NCI-H774 (cell line): Measurements from ENCODE around the gene MRPL1.

Experiments
- DNase-seq: peaks from one replicate; lab custom pipeline; 2025; lab: John Stamatoyannopoulos, UW

The MRPL1 gene

DNA sequence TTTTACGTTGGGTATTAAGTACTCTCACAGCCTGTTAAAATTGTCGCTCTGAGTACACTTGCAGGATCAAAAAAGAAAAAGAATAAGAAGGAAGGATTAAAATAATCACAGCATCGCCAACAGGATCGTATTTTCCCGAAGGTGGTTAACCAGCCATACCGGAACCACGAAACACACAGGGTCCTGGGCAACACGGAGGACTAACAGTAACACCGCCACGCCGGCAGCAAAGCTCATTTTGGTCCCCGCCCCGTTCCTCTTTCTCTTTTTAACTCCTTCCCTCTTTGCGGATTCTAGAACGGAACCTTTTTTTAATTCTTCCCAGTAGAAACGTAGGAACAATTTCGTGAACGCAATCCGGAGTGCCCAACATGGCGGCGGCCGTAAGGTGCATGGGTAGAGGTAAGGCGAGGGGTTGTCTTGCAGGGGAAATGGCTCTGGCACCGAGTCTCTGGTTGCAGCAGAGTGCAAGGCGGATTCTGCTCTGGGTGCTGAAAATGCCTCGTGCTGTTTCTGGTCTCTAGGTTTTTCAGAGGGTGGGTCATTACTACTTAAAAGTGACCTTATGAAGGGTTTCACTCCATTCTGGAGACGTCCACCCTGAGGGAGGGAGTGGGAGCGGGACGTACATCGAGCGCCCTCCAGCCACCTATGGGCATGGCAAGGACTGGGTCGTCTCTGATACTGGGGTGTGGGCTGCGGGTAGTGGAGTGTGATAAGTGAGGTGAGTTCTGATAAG lies at the start of gene MRPL1:
Gene MRPL1, plus strand, starts transcription at position 353 of the 739 bp plus-strand sequence. Its CDS starts 19 bp downstream, at position 372.
- DNase-seq, result peak; percentile 93

DNA sequence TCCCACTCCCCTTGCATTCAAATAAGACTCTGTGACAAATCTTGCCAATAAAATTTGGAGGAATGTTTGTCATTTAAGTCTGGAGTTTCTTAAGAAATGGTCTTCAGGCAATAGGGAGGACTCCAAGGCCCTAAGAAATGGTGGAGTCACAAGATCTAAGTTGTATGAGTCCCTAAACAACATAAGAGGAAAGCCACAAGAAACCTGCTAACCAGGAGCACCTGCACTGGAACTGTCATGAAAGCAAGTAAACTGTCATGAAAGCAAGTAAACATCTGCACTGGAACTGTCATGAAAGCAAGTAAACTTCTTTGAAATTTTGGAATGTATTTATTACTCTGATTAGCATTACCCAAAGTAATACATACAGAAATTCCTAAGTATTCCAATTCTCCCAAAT lies 47.0 kb upstream of the MRPL1 start:
- no peak for DNase-seq

DNA sequence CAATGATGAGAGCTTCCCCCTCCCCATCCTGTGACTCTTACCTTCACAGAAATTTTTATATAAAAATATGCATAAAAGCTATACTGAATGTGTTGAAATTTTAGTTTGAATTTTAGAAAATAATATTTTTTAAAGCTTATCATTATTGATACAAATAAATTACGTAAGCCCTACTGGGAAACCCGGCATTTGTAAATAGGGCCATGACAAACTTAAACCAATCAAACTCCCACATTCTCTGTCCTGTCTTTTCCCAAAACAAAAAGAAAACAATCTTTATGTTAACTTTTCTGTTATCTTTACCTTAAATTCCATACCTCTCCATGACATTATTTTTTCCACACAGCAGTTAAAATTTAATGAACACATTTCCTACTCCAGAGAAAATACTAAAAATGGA lies 46.1 kb upstream of the MRPL1 start:
- DNase-seq, result no peak

DNA sequence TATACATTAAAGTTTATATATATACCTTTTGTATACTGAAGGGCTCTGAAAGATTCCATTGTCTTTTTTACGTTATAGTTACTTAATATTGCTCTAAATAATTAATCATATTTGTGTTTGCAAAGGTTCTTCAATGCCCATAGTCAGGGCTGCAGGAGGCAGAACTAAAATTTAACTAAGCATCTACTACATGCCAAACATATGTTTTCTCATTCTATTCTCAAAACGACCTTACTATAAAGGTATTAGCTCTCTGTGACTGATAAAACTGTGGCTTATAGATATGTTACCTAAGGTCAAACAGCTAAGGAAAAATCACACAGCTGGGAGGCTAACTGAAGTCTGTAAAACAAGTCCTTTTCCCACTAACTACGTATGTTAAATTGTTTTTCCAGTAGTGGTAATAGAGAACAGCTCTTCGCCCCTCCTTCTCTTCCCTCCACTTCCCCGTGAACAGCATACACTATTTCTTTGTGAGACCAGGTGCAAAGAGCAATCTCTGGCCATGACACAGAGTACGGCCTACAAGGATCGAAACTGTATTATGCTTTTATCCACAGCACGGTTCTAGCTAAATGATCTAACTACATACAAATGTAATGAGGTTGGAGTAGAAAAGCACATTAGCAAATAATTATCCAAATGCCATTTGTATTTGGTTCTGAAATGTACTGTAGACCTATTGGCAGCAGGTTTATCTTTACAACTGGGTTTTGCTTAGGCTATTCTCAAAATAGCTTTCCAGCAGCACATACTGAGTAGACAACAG lies 45.1 kb upstream of the MRPL1 start:
- peak; percentile 28 for DNase-seq

DNA sequence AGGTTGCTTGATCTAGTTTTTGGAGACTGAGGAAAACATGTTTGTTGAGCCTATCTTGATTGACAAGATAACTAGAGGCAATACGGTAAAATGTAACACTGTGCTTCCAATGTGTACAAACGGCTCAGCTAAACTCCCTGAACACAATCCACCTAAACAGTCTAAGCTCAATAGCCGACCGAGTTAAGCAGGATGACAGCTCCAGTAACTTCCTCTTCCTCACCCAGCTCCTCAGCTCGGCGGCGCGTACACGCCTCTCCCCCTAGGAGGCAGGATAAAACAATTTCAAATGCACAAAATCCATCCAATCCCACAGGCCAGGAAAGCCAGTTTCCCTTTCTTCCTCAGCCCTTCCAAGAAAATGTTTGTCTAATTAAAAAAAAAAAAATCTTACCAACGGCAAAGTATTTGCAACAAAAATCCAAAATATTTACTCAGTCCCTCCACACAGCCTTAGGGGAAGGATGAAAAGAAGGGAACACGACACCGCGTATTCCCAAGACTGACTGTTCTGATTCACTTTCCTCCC lies 44.5 kb upstream of the MRPL1 start:
- peak; percentile 37 for DNase-seq

DNA sequence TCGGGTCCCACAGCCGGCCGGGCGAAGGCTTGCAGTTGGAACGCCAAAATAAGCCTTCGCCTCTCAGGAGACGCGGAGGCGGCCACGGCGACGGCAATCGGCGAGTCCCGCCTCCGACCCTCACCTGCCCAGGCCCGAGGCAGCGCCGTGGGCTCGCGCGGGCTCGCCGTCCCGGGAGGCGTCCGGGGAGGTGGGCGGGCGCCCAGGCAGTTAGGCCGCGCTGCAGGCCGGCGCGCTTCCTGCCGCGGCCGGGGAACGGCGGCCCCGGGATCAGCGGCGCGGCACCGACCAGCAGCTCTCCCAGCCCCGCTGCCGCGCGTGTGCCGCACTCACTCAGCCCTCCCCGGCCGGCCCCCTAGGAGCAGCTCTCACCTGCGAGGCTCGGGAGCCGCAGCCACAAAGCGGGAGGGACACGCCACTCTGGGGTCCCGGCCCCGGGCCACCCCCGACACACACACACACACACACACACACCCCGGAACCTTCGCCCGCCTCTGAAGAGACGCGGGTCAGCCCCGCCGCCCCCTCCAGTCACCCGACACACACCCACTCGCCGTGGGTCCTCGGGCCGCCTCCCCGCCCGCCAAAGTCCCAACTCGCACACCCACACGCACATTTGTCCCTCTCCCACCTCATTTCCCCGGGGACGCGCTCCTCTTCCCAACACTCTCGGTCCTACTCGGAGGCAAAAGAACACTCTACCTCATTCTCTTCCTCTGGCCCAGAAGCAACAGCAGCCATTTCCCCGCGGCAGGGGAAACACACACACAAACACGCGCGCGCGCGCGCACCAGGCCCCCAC lies 43.8 kb upstream of the MRPL1 start, which contains the start of gene CNOT6L:
Gene CNOT6L, minus strand, starts transcription at position 767 of the 802 bp plus-strand sequence. Its CDS starts 60 bp downstream, at position 707.
- DNase-seq, result peak; percentile 65

DNA sequence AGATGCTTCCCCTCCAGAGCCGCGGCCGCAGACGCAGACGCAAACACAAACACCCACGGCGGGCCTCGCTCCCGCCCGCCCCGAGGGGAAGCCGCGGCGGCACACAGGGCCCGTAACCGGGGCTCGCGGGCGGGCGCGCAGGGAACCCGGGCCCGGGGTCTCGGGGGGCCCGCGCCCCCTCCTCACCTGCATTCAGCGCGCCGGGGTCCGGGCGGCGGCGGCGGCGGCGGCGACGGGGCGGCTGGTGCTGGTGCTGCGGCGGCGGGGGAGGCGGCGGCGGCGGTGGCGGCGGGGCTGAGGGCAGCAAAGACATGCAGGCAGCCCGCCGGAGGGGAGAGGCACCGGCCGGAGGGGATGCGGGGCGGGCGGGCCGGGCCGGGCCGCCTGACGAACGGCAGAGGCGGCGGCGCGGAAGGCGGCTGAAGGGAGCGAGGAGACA lies 43.2 kb upstream of the MRPL1 start:
- peak; percentile 11 for DNase-seq

DNA sequence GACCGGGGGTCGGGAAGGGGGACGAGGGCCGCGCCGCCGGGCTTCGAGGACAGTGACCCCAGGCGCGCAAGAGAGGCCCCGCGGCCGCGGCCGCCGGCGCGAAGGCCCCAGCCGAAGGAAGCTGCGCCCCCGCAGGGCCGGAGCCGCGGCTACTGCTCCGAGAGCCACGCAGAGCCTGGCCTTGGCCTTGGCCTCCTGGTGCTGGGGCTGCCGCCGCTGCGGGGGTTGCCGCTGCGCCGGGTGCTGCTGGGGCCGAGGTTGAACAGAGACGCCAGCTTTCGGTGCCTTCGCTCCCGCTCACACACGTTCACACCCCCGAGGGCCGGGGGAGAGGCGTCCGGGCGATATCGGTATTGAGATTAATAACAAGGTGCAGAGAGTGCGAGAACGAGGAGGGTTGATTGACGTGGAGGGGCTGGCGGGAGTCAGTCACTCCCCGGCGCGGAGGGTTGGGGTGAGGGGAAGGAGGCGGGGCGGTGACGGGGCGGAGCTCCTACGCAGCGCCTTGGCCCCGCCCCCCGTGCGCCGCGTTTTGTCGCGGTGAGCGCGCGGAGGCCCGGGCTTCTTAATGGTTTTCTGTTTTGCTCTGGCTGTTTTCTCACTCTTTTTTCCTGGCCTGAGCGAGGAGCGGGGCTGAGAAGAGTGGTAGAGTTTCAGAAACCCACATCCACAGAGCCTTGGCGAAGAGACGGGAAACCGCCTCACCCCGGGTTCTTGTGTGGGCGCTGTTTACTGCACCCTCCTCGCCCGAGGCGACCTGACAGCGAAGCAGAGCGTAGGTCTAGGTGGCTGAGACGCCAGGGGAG lies 42.6 kb upstream of the MRPL1 start:
- DNase-seq, result peak; percentile 81

DNA sequence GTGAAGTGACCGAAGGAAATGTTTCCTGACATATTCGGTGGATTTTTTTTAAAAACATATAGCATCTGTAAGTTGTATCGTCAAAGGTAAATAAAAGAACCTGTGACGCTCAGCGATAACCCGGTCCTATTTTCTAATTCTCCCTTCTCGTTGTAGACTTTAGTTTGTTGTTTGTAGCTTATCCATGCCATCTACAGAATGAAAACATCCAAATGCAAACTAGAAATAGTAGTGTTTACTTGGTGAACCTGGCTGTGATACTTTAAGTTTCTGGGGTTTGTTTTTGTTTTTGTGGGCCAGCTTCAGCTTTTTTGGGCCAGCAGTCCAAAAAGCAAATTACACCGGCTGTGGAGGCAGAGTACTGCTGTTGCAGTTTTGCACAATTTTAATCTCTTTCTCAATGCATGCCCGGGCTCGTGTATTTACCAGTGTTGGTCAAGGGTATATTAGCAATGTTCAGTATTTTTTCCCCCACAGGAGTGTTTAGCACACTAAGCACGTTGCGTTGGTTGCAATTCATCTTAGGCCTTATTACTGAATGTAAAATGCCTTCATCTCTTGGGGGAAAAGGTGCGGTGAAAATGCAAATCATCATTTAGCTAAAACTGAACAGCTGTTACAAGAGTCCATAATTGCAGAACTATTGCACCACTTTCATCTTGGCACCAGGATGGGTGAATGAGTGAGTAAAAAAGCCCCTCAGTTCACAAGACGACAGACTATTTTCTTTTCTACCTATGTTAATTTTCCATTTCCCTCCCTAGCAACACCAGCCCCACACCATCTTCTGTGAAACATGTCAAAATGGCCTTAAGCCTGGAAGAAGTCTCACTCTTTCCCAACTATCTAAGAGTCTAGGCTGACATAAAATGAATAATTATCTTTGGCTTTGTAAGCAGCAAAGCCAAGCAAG lies 41.7 kb upstream of the MRPL1 start:
- no peak for DNase-seq

DNA sequence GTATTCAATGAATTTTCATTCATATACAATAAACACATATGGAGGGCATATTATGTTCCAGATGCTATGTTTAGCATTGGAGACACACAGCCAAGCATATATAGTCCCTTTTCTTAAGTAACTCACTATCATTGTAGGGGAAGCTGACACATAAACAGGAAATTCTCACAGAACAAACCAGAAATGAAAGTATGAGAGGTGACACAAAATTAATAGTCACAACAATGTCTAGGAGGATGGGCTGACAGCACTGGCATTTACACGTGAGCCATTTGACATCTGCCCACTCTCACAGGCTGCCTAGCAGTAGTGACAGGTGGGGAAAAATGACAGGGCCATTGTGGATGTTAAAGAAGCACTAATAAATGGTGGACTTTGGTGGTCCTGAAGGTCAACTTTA lies 40.9 kb upstream of the MRPL1 start:
- DNase-seq, result no peak

DNA sequence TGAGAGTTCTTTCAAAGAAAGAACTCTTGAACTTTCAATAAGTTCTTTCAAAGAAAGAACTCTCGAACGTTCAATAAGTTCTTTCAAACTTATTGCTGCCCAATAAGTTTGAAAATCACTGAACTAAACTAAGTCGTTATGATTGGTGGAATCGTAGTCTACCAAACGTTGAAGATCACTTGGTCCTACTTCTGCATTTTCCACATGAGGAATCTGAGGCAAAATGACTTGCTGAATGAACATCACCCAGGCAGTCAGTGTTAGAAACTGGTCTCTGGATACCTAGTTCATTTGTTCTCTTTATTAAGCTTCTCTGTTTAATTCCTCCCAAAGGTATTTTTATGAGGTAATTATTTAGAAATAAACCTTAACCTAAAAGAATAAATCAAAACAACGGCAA lies 36.4 kb upstream of the MRPL1 start:
- DNase-seq, result no peak

DNA sequence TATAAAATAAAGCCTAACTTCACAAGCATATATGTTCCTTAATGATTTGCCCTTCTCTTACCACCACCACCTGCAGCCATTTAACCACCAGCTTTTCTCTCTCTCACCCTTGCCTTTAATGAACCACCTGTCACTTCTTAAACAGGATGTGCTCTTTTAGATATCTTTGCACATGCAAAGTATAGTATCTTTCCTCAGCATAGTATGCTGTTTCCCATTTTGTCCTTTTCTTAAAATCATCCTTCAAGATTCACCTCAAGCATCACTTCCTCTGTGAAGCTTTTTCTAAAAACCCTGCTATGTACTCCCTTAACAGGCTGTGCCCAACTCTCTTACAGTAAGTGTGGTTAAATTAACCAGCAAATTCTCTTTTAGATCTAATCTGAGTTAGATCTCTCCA lies 35.3 kb upstream of the MRPL1 start:
- DNase-seq, result no peak

DNA sequence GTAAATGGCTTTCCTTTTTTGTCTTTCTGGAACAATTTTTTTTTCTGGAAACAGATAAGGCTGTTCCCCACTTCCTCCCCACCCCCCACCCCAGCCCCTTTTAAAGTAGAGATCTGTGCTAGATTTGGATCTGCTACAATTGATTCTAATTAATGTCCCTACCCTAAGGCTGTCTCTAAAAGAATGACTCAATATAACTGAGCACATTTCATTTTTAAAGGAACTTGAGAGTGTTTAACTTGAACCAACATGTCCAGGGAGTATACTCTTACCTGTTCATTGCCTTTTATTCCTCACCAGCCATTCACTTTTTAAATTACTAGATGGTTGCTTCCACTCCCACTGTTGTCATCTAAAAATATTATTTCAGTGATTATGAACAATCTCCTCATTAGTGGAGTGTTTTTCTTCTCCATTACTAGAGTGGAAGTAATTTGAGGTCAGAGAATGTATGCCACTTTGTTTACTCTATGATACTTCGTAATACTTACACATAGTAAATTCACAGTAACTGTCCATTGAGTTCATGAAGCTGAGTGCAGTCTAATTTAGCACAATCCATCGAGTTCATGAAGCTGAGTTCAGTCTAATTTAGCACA lies 29.4 kb upstream of the MRPL1 start:
- no peak for DNase-seq

DNA sequence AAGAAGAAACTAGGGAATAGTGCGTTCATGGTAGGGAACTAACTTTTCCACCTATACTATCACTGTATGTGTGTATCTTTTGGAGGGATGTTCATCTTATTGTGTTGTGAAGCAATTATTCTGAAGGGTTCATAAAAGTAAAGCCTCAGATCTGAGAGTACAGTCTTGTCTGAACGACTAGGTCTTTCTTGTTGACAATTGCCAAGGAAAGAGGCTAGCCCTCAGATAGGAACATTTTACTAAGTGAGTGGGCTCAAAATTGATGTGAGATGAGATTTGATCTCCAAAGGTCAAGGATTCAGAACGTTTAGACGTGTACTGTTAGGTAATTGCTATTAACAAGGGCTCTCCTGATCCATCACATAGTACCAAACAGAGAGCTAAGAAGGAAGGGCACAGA lies 28.2 kb upstream of the MRPL1 start:
- no peak for DNase-seq

DNA sequence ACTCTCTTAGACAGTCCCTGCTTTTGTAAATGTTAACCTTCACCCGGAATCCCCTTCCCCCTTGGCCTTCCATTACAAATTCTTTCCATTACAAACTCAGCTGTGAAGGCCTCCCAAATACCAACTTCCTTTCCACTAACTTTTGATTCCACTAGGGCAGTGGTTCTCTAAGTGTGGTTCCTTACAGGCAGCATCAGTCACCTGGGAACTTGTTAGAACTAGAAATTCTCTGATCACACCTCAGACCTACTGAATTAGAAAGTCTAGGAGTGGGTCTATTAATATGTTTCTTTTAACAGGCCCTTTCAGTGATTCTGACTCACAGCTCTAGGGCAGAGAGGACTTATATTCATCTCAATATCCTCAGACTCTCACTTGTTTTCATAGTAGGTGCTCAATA lies 19.0 kb upstream of the MRPL1 start:
- DNase-seq, result no peak

DNA sequence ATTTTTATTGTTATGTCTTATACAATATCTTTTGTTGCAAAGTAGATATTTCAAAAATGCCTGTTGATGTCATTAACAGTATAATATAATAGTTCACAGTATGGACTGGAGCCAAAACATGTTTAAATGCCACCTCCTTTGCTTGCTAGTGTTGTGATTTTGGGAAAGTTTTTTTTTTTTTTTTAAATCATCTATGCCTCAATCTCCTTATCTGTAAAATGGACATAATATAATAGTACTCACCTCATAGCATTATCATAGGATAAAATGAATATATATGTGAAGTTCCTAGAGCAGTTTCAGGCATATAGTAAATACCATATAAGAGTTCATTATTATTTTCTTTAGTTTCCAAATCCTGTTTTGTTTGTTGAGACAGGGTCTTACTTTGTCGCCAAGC lies 18.3 kb upstream of the MRPL1 start:
- no peak for DNase-seq

DNA sequence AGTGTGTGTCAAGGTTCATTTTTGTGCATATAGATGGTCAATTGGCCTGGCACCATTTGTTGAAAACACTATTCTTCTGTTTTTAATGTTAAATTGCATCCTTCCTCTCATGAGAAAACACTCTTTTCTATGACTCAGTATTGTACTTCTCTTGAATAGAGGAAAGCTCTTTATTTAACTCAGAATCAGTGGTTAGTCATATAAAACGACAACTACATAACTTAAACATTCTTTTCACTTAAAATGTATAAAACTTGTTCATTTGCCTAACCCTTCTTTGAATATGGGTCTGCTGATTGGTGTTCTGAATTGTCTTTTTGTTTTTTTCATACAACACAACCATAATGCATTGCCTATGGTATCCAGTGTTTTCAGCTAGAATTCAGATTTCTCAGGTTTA lies 17.2 kb upstream of the MRPL1 start:
- DNase-seq, result no peak

DNA sequence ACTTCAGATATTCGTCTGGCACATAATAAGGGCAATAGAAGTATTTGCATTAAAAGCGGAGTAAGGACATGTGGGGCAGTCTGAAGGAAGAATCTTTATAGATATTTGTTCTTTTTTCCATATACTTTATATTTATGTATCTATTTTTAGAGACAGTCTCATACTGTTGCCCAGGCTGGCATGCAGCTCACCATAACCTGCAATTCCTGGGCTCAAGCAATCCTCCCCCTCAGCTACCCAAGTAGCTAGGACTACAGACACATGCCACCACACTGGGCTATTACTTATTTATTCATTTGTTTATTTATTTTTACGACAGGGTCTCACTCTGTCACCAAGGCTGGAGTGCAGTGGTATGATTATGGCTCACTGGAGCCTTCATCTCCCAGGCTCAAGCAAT lies 16.7 kb upstream of the MRPL1 start:
- DNase-seq, result no peak

DNA sequence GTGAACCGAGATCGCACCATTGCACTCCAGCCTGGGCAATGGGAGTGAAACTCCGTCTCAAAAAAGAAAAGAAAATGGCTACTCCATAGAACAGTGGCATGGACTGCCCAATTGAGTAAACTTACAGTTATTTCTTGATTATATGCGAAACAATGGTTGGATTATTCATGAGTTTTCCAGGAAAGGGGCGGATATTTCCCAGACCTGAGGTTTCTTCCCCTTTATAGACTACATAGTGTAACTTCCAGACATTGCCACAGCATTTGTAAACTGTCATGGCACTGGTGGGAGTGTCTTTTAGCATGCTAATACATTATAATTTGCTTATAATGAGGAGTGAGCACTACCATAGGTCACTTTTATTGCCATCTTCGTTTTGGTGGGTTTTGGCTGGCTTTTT lies 14.1 kb upstream of the MRPL1 start:
- DNase-seq, result no peak
